ENCODE data around the gene RASIP1.

DNA sequence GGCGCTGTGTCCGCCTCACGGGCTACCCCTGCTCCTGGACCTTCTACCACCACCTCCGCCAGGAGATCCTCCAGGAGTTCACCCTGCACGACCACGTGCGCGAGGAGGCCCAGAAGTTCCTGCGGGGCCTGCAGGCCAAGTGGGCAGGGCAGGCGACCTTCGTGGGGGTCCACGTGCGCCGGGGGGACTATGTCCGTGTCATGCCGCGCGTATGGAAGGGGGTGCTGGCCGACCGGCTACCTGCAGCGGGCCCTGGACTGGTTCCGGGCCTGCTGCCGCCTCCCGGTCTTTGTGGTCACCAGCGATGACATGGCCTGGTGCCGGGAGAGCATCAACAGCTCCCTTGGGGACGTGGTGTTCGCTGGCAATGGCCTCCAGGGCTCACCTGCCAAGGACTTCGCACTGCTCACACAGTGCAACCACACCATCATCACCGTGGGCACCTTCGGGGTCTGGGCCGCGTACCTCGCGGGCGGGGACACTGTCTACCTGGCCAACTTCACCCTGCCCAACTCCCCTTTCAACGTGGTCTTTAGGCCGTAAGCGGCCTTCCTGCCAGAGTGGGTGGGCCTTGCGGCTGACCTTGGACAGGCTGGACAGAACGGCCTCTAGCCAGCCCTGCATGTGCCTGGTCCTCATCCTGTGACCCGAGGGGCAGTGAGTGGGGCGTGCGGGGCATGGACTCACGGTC, 59.8 kb downstream of the RASIP1 start:
- TF ChIP-seq POLR2A (IDR thresholded peaks at IDR 0.05): no peak
- TF ChIP-seq, protein P1, sequence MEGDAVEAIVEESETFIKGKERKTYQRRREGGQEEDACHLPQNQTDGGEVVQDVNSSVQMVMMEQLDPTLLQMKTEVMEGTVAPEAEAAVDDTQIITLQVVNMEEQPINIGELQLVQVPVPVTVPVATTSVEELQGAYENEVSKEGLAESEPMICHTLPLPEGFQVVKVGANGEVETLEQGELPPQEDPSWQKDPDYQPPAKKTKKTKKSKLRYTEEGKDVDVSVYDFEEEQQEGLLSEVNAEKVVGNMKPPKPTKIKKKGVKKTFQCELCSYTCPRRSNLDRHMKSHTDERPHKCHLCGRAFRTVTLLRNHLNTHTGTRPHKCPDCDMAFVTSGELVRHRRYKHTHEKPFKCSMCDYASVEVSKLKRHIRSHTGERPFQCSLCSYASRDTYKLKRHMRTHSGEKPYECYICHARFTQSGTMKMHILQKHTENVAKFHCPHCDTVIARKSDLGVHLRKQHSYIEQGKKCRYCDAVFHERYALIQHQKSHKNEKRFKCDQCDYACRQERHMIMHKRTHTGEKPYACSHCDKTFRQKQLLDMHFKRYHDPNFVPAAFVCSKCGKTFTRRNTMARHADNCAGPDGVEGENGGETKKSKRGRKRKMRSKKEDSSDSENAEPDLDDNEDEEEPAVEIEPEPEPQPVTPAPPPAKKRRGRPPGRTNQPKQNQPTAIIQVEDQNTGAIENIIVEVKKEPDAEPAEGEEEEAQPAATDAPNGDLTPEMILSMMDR (IDR thresholded peaks at IDR 0.05): no peak

Measured in uterus (tissue), 2 donors.